Astrocyte of the hippocampus (primary cell): ENCODE measurements around the gene SATB2.

ENCODE experiments used
- DNase-seq: peaks from one replicate; pipeline ENCODE4 v3.0.0; 2011; ENCODE audit warnings: low read depth, low spot score

SATB2 gene

DNA sequence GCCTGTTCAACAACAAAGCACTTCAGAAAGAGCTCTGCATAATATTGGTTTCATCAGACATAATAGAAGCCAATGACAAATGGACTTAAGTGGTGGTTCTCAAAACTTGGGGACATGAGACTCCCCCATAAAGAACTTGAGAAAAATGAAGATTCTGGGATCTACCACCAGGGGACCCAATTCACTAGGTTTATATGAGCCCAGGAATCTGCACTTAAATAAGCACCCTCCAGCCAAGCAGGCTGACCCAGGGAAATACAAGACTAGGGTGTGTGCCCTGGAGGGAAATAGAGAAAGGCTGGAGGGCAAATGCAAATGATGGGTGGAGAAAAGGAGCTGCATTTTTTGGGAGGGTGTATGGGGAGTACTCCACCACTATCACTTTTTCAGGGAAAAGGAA is 52.5 kb downstream of the SATB2 start:
- no peak for DNase-seq

DNA sequence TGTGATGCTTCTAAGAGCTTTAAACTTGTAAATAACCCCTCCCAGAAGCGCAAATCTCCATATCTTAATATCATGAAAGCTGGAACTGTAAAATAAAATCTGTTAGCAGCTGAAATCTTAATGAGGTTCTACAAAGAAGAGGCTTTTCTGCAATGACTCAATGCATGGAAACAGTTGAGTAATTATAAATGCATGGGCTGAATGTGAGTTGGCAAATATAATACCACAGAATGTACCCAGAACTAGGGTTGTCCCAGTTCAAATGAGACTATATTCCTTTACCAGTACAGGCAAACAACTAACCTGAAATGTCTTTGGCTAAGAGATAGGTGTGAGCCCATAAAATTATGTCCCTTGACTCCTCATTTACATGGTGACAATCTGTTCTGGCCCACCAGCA is 52.9 kb downstream of the SATB2 start:
- peak; percentile 77 for DNase-seq

DNA sequence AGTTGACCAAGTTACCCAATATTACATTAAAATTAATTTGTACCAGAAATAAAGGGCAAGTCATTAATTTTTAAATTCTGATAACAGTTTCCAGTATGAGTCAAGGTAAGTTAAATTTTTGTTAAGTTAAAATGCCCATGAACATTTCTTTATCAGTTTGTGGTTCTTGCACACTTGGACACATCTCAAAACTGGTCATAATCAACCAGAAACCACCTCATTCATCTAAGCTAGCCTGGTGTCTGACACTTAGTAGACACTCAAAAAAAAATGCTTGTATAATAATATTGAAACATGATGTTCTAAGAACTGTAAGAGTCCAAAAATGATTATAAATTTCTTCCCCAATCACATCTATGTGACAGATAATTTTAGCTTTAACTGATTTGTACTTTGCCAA is 62.4 kb downstream of the SATB2 start:
- peak; percentile 54 for DNase-seq

DNA sequence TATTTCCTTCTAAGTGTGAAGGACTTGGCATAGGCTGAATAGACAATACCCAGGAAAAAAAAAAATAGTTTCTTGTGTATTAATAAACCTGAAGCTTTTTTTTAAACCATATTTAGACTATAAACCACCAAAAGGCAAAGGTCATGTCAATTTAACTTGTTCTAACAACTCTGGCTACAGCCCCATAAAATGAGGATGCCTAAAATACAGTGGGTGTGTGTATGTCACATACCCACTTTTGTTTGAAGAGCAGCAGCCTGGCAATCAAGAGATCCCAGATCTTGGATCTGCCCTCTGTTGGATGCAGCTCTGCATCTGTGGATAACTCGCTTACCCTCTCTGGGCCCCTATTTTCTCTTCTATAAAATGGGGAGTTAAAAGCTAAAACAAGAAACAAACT is 65.4 kb downstream of the SATB2 start:
- no peak for DNase-seq

DNA sequence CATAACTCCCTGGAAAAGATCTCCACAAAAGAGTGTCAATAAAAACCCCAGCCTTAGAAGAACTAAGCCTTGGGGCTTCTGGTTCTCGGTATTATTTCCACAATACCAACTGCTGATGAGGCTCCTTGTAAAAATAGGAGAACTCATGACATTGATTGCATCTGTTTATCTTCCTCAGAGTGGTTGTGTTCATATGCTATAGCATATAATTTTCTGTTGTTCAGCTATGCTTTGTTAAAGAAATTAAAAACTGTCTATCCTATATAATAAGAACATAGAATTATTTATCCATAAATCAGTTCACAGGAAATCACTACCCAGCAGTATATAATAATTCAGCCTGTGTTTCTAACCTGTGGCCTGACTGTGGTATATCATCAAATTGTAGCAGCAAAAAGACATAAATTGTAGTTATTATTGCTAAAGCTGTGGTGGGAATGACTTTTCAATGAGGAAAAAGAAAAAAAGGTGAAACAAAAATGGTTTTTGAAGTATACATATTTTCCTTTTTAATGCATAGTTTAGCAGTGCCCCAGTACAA is 68.9 kb downstream of the SATB2 start:
- no peak for DNase-seq

DNA sequence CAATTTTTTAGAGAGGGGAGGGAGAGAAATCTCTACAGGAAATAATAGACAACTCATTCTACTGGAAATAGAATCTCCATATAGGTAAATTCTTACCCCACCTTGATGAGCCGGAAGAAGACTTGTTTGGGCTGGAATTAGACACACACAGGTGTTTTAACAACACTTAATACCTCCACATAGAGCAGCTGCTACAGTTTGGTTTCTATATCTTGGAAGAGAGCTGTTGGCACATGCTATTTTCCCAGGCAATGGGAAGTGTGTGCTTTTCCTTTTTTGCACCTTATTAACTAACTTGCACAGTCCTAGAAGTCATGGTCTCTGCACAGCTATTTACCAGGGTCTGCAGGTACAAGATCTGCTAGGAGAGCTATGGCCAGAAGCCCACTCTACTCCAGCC is 73.7 kb downstream of the SATB2 start:
- no peak for DNase-seq

DNA sequence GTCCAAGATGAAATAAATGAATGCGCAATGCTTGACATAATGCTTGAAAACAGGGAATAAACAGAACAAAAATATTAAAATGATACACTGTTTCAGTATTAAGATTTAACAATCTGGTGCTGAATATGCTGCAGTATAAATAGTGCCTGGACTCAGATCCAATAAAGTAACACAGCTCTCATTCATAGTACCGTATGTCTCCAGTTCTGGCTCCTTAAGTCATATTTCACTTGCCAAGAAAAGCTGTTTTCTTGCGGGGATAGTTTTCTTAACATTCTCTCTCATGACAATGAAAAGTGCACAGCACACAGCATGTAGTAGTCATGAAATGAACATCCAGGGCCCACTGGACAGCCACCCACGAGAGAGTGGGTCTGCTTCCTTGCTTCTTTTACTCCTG is 74.7 kb downstream of the SATB2 start:
- no peak for DNase-seq

DNA sequence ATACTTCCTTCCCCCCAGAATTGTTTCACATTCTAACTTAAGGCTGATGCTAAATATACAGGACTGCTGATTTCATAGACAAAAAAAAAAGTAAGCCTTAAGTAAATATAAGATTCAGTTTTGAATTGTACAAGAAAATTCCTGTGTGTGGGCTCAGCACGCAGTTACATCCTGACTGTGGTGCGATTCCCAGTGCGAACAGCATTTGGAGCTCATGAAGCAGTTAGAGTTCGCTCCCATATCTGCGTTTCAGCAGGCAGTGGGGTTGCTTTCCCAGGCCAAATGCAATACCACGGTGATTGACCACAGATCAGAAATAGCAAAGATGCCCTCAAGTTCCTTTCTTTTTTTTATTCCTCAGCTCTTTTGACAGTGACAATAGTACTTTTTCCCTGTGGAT is 75.6 kb downstream of the SATB2 start:
- DNase-seq, result peak; percentile 14

DNA sequence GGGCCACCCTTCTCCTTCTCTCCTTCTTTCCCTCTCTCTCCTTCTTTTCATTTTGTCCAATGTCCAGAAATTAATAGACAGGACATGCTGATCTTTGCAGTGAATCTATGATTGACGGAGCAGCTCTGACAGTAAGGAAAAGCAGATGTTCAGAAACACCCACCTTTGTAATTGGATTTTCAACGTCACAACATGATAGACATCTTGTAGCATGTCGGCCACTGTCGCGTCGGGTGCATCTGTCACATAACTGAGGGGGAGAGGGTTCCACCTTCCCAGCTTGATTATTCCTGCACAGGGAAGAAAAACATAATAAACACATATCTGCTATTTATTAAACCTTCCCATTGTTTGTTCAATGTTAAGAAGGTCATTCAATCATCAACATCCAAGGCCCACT is 76.2 kb downstream of the SATB2 start:
- no peak for DNase-seq

DNA sequence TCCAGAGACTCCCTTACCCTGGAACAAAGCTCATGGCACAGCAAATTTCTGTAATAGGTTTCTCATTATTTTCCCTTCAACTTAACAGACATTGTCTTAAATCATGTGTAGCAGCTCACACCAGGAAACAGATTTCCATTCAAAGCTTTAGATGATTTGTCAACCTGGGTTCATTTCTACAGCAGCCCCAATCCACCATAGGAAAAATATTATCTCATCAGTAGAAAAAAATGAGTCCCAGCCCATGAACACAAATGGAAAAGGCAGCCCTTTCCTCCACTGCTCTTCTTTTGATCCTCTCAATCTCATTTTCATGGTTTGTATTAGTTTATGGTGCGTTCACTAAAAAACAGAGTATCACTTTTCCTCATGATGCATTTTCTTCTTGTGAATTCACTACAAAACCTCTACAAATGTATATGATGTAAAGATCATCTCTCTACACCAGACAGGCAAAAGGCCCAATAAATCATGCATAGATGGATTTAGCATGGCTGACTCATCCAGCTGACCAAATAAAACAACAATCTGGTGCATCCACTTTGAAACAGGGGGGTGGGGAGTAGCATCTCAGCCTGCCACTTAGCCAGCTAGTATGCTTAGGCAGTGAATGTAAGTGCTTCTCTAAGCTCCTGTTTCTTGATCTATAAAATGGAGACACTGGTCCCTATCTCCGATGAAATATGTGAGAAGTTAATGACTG is 78.6 kb downstream of the SATB2 start:
- DNase-seq, result peak; percentile 60

DNA sequence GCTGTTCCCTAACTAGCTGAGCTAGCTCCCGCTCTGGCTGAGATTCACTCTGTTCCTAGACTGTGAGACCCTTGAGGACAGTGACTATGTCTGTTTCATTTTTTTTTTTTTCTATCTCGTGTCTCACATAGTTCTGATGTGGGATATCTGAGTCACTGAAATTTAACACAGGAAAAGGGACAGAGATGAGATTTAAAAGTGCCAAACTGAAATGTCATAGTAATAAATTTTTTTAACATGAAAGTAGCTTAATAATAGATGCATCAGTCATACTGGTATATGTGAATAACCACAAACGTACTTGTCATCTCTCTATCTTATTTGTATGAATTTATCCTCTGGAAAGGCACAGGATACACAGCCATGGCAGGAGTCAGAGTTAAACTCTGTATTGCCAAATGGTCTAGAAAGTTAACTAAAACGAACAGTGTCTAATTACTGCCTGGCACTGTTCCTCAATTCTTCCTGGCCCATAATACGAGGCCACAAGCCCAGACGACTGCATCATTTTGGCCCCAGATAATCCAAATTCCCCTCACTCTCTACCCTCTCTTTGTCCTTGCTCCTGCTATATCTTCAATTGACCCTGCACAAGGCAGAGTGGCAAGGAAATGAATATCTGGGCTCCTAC is 87.5 kb downstream of the SATB2 start:
- DNase-seq, result peak; percentile 26

DNA sequence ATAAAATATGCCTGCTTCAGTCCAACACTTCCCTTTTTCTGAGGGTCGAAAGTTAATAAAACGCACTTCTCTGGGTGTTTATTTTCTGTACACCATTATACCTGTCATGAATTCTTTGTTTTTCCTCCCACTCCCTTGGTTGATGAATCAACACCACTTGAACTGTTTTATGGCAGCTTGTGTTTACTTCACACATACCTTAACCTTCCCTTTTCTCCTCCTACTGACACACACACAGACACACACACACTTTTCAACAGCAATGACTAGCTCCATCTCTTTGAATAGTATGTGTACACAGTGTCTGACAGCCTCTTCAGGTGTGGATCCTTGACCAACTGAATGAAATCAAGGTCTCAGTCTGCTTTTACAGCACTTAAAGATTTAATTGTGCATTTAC is 91.3 kb downstream of the SATB2 start:
- peak; percentile 38 for DNase-seq

DNA sequence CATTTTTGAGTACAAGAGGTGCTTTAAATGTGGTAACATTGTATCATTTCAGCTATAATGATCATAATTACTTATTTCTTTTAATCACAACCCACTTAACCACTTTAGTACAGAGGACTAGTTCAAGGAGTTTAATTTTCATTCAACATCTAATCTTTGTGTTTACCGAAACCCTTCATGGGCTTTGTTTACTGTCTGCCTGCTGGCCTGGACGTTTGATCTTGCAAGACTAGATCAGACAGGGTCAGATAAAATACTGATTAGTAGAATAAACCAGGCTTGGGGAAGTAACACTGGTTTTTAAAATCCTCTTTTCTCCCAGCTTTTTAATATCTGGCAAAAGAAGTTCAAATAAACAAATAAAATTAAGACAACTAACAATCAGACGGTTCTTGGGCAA is 93.6 kb downstream of the SATB2 start:
- no peak for DNase-seq

DNA sequence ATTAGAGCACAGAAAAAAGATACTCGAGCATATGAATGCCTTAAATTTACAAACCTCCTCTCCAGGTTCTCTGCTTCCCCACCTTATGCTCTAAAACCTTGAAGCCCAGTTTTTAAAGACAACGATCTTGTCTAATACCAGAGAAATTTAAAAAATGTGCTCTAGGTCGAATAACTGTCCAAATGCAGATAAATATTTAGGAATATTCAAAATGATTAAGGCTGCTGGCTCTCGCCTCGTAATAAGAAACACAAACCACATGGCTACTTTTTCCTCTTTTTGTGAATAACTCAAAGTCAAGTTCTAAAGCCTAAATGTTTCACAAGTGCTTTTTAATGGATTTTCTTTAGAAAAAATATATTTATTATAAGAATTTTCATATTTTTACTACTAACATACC is 101.3 kb downstream of the SATB2 start:
- DNase-seq, result no peak

DNA sequence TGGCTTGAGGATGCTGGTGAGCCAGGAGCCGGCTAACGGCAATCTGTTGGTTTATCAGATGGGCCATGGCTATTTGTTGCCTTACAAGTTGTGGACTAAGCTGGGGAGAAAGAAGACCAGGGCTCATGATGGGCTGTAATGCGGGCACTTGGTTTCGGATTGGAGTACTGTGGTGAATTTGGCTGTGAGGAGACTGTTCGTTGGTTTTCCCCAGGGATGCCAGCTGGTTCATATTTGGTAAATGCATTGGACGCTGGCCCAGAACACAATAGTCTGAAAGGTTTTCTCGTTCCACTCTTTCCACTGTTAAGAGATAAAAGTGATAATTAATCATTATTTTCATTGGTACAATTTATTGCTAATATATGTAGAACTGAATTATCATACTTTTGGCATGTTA is 108.9 kb downstream of the SATB2 start:
- no peak for DNase-seq

DNA sequence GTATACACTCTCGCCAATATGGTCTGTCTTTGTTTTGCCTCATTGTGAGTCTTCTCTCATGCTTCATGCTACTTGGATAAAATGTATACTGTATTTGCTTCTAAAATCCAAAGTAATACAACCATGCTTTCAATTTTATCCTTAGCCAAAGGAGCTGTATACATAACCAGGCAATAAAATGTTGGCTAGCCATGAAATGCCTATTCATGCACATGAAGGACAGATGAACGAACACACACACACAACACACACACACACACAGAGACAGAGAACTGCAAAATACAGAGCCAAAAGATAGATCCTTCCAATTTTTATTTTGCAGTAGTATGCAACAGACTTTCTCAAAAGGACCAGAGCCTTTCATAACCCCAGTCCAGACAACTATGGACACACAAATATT is 113.7 kb downstream of the SATB2 start:
- DNase-seq, result no peak

DNA sequence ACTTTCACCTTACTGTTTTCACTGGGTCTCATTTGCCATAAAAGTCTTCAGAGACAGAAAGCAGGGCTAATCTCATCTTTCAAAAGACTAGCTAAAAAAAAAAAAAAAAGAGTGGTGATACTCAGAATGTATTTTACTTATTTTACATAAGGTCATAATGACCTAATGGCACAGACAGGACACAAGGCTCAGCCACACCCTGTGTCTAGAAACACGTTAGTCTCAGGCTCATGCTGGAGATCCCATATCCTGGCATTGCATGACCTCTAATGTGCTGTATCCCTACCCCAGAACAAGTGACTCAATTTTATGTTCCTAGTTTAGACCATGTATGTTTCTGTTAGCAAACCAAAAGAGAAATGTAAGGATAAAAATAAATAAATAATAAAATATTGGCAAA is 115.4 kb downstream of the SATB2 start:
- no peak for DNase-seq

DNA sequence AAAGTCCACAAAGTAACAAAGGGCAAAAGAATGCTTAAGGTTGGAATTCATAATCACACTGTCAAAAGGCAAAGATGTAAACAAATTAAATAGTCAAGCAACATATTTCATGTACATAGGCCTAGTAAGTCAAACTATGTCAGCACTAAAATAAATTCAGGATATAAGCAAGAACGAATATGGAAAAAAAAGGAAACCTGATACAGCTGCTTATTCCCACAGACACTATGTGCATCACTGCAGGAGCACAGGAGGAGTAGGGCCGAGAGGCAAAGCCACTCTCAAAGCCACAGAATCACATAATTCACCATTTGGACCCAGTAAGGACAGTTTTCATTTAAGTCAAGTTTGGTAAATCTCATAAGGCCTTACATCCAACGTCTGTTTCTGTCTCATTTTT is 116.6 kb downstream of the SATB2 start:
- DNase-seq, result no peak

DNA sequence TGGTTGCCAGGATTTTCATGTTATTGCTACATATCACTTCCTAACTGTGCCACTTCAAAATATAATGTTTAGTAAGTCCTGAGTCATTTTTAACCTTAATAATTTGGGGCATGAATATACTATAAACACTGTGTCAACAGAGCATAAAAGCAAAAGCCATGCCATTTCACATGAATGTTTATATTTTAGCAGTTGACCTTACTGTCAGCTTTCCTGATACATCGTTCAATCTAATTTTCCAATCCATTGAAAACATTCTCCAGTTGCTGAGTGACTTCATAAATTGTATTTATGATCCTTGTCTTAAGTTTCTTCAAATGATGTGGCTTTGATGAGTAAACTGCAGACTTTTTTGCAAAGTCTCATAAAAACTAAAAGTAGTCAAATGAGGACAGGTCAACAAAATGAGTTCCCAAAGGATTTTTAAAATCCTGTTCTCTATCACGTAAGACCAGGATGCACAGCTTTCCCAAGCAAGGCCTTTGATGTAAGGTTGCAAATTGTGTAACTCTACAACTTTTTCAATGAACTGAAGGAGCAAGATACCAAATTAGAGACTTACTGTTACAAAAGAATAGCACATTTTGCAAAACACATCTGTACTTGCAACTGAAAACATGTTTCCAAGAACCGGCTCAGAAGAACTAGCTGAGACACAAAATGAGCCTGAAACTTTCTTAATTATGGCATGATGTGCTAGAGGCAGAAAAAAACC is 117.7 kb downstream of the SATB2 start:
- DNase-seq, result no peak

DNA sequence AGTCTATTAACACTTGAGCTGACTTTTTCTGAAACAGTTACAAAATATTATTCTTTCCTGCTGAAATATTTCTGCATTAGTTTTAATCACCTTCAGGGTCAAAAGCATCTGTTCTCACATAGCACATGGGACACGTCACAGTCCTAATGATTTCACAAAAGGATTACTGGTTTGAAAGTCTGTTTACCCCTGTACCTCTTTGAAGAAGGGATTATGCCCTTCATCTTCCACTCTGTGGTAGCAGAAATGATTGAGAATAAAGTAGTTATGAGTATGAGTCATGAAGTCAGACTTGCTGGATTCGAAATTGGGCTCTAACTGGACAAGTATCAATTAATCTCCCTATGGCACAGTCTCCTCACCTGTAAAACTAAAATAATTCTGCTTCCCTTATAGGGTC is 121.2 kb downstream of the SATB2 start:
- peak; percentile 40 for DNase-seq

DNA sequence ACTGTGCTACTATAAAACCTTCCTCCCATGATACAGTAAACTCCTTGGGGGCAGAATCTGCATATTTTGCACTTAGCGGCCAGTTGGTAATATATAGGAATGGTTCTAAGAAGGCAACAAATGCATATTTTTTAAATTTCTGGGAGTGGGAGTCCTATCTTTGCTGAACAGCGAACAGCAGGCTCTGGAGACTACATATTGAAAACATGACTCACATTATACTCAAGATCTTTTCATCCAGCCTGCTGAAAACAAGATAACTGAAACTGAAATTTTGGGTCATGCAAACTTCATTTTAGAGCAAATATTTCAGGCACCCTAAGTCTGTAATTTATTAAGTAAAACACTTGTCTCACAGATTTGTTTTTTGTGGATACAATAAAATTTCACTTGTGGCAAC is 122.2 kb downstream of the SATB2 start:
- peak; percentile 16 for DNase-seq

DNA sequence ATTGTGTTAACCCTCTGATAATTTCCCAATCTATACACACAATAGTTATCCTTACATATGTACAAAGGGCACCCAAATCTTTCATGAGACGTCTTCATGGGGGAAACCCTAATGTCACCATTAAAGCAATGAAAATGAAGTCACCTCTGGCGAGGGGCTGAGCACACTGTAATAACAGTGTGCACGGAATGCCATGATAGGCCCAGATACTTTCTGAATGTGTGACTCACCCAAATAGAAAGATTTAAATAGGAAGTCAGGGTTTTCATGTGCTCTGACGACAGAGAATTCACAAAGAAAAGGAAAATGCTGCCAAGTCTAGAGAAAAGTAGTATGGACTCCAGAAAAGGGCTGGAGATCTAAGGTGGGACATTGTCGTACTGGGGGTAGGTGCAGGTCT is 128.3 kb downstream of the SATB2 start:
- DNase-seq, result peak; percentile 81

DNA sequence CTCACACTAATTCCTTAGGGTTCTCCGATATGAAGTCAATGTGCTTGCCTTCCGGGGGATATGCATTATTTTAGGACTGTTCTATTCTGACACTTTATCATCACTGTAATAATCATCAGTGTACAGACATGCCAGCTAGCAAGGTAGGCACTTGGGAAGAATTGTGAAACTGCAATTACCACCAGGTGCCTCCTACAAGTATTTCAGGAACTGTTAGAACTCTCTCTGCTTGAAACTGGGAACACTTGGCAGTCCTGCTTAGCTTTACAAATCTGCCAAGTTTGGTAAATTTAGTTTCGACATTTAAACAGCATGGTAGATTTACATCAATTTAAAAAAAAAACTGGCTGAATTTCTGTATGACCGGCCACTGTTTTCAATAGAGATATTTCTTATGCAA is 128.7 kb downstream of the SATB2 start:
- DNase-seq, result no peak
